Ishikawa (cell line): ENCODE measurements around the gene S100A2.

ENCODE experiments used
- CEBPB ChIP-seq: IDR thresholded peaks from 2 replicates; pipeline ENCODE4 v1.6.1; 2012
- CREB1 ChIP-seq: IDR thresholded peaks from 2 replicates; pipeline ENCODE4 v1.6.1; 2012; ENCODE audit warnings: low read depth
- EGR1 ChIP-seq: IDR thresholded peaks from 2 replicates; pipeline ENCODE4 v1.6.1; 2012
- EP300 ChIP-seq: IDR thresholded peaks from 2 replicates; pipeline ENCODE4 v1.6.1; 2012; ENCODE audit warnings: borderline replicate concordance
- FOXM1 ChIP-seq: IDR thresholded peaks from 2 replicates; pipeline ENCODE4 v1.6.1; 2012; ENCODE audit warnings: low read depth, borderline replicate concordance
- NFIC ChIP-seq: IDR thresholded peaks from 2 replicates; pipeline ENCODE4 v1.6.1; 2012
- RAD21 ChIP-seq: IDR thresholded peaks from 2 replicates; pipeline ENCODE4 v1.6.1; 2012; ENCODE audit warnings: low read depth
- TAF1 ChIP-seq: IDR thresholded peaks from 2 replicates; pipeline ENCODE4 v1.6.1; 2012; ENCODE audit warnings: low read depth, mild to moderate bottlenecking
- TCF12 ChIP-seq: IDR thresholded peaks from 2 replicates; pipeline ENCODE4 v1.6.1; 2012; ENCODE audit warnings: low read depth
- TEAD4 ChIP-seq: IDR thresholded peaks from 2 replicates; pipeline ENCODE4 v1.6.1; 2012
- YY1 ChIP-seq: IDR thresholded peaks from 2 replicates; pipeline ENCODE4 v1.6.1; 2012; ENCODE audit warnings: low read depth
- ZBTB7A ChIP-seq: IDR thresholded peaks from 2 replicates; pipeline ENCODE4 v1.6.1; 2012; ENCODE audit warnings: low read depth
- TF ChIP-seq, protein P1 (sequence below): IDR thresholded peaks from 2 replicates; pipeline ENCODE4 v1.6.1; 2012
- TF ChIP-seq, protein P2 (sequence below): IDR thresholded peaks from 2 replicates; pipeline ENCODE4 v1.6.1; 2012
- TF ChIP-seq, protein P3 (sequence below): IDR thresholded peaks from 2 replicates; pipeline ENCODE4 v1.6.1; 2012; ENCODE audit warnings: low read depth, mild to moderate bottlenecking

Gene S100A2

DNA sequence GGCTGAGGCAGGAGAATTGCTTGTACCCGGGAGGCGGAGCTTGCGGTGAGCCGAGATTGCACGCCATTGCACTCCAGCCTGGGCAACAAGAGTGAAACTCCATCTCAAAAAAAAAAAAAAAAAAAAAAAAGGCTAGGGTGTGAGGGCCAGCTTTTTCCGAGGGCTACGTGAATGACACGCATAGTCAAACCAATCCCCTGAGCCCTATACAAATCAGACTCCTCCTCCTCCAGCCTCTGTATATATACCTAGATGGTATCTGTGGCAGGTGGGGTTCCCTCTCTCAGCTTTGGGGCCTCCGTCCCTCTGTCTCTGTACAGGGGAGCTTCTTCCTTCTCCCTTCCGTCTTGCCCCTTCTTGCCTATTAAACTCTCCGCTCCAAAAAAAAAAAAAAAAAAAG is 40.5 kb upstream of the S100A2 start:
- no peak for TF ChIP-seq CREB1
- TF ChIP-seq NFIC: no peak
- TF ChIP-seq RAD21: no peak
- TF ChIP-seq, protein P1, sequence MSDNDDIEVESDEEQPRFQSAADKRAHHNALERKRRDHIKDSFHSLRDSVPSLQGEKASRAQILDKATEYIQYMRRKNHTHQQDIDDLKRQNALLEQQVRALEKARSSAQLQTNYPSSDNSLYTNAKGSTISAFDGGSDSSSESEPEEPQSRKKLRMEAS: no peak
- TF ChIP-seq TAF1: no peak
- TF ChIP-seq YY1: no peak
- no peak for TF ChIP-seq CEBPB
- TF ChIP-seq, protein P2, sequence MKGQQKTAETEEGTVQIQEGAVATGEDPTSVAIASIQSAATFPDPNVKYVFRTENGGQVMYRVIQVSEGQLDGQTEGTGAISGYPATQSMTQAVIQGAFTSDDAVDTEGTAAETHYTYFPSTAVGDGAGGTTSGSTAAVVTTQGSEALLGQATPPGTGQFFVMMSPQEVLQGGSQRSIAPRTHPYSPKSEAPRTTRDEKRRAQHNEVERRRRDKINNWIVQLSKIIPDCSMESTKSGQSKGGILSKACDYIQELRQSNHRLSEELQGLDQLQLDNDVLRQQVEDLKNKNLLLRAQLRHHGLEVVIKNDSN: no peak
- TF ChIP-seq EP300: no peak
- TF ChIP-seq FOXM1: no peak
- TF ChIP-seq TEAD4: no peak
- no peak for TF ChIP-seq TCF12
- no peak for TF ChIP-seq EGR1
- TF ChIP-seq, protein P3, sequence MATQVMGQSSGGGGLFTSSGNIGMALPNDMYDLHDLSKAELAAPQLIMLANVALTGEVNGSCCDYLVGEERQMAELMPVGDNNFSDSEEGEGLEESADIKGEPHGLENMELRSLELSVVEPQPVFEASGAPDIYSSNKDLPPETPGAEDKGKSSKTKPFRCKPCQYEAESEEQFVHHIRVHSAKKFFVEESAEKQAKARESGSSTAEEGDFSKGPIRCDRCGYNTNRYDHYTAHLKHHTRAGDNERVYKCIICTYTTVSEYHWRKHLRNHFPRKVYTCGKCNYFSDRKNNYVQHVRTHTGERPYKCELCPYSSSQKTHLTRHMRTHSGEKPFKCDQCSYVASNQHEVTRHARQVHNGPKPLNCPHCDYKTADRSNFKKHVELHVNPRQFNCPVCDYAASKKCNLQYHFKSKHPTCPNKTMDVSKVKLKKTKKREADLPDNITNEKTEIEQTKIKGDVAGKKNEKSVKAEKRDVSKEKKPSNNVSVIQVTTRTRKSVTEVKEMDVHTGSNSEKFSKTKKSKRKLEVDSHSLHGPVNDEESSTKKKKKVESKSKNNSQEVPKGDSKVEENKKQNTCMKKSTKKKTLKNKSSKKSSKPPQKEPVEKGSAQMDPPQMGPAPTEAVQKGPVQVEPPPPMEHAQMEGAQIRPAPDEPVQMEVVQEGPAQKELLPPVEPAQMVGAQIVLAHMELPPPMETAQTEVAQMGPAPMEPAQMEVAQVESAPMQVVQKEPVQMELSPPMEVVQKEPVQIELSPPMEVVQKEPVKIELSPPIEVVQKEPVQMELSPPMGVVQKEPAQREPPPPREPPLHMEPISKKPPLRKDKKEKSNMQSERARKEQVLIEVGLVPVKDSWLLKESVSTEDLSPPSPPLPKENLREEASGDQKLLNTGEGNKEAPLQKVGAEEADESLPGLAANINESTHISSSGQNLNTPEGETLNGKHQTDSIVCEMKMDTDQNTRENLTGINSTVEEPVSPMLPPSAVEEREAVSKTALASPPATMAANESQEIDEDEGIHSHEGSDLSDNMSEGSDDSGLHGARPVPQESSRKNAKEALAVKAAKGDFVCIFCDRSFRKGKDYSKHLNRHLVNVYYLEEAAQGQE: no peak
- TF ChIP-seq ZBTB7A: no peak

DNA sequence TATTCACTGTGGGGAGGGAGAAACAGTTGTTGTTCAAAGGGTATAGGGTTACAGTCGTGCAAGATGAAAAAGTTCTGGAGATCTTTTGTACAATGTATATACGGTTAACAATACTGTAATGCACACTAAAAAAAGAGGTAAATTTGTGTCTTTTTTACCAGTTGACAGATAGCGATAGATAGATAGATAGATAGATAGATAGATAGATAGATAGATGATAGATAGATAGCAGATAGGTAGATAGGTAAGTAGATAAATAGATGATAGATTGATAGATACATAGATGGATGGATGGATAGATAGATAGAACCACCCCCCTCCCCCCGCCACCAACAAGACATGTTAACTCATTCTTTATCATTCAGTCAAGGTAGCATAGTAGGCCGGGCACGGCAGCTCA is 37.1 kb upstream of the S100A2 start:
- TF ChIP-seq FOXM1 (no peak), EGR1 (no peak), TAF1 (no peak), NFIC (no peak), RAD21 (no peak), ZBTB7A (no peak), CEBPB (no peak), TCF12 (no peak), CREB1 (no peak), YY1 (no peak), TEAD4 (no peak), EP300 (no peak)
- TF ChIP-seq, protein P2: no peak
- TF ChIP-seq, protein P1: no peak
- TF ChIP-seq, protein P3: no peak

DNA sequence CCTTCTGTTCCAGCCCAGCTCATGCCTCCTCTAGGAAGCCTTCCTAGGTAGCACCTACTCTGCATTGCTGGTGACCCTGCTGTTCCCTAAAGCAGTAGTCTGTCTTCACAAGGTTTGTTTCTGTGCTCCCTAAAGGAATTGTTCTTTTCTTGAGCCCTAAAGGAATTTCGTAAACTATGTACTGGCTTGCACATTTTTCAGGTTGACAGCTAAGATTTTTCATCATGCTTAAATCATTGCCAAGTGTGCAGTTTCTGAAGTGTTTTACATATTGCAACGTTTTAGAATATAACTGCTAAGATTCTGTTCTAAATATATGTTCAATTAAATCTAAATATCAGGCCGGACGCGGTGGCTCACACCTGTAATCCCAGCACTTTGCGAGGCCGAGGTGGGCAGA is 34.2 kb upstream of the S100A2 start:
- no peak for TF ChIP-seq TAF1
- TF ChIP-seq EGR1: no peak
- no peak for TF ChIP-seq NFIC
- no peak for TF ChIP-seq ZBTB7A
- TF ChIP-seq FOXM1: no peak
- no peak for TF ChIP-seq EP300
- TF ChIP-seq TCF12: no peak
- no peak for TF ChIP-seq YY1
- no peak for TF ChIP-seq RAD21
- no peak for TF ChIP-seq CREB1
- TF ChIP-seq CEBPB: no peak
- TF ChIP-seq, protein P3: no peak
- no peak for TF ChIP-seq TEAD4
- TF ChIP-seq, protein P1: no peak
- TF ChIP-seq, protein P2: no peak
